ENCODE results near the gene LPCAT3. TPM values are rescaled to one million over a fixed set of nuclear protein-coding genes. Genes with fewer than 3 reads are reported as not detected.

The LPCAT3 gene
- total and polyA plus RNA-seq, 4 donors = 41.9 to 96.5 (median 77.0) TPM

GRCh38 chr12:6950811-6951540 lies 67.3 kb downstream of the LPCAT3 start, which contains the start of gene PTPN6:
Gene PTPN6, plus strand, starts transcription at chr12:6951356. Its CDS starts 157 bp downstream, at chr12:6951513.
- DNase-seq (ENCODE audit: low spot score) = no peak
- Histone ChIP-seq H3K4me1 (ENCODE audit: control insufficient read depth in 4 of 4, insufficient read depth in 4 of 4, low read length in 3 of 4) (peaks cover under 1 to 12% (median 9%) of the 10 kb centered on the region in 4 donors), H3K9ac (ENCODE audit: low read depth in 1 of 2, low read length in 2 of 2) (peak within 1 kb of the TSS in 1 of 2 donors; percentile 32), H3K4me3 (ENCODE audit: low read depth in 1 of 3, low read length in 3 of 3) (peak within 1 kb of the TSS; percentile 12 to 53 (median 41)), H3K9me3 (ENCODE audit: control insufficient read depth in 4 of 4, low read length in 3 of 4) (no peaks in the 10 kb centered on the region), H3K27ac (ENCODE audit: low read depth in 1 of 2, low read length in 2 of 2) (peak within 1 kb of the TSS; percentile 64 to 81), H3K27me3 (ENCODE audit: control insufficient read depth in 4 of 4, insufficient read depth in 4 of 4, low read length in 3 of 4) (no peaks in the 10 kb centered on the region), H3K36me3 (ENCODE audit: control insufficient read depth in 4 of 4, insufficient read depth in 3 of 4, low read depth in 1 of 4, low read length in 3 of 4) (no peaks in the 10 kb centered on the region)
- WGBS = 81% methylated on average over 25 of the region's 25 CpGs
- TF ChIP-seq NR2F2 (IDR thresholded peaks at IDR 0.05) = no peak
- TF ChIP-seq TAF1 (conservative IDR thresholded peaks at IDR 0.05) = no peak
- no peak for TF ChIP-seq RAD21 (IDR thresholded peaks at IDR 0.05)
- TF ChIP-seq HNF4G (IDR thresholded peaks at IDR 0.05) = no peak
- TF ChIP-seq JUND (IDR thresholded peaks at IDR 0.05) = no peak
- no peak for TF ChIP-seq SP1 (IDR thresholded peaks at IDR 0.05)
- no peak for TF ChIP-seq YY1 (IDR thresholded peaks at IDR 0.05)
- no peak for TF ChIP-seq GABPA (IDR thresholded peaks at IDR 0.05 in 1 of 2, conservative IDR thresholded peaks at IDR 0.05 in 1 of 2)
- no peak for TF ChIP-seq ATF3 (IDR thresholded peaks at IDR 0.05)
- TF ChIP-seq HNF4A (conservative IDR thresholded peaks at IDR 0.05) = no peak
- TF ChIP-seq FOXA1 (IDR thresholded peaks at IDR 0.05) = no peak
- no peak for TF ChIP-seq FOXA2 (IDR thresholded peaks at IDR 0.05)
- no peak for TF ChIP-seq ZBTB33 (IDR thresholded peaks at IDR 0.05)

GRCh38 chr12:6950401-6950801 lies 67.9 kb downstream of the LPCAT3 start:
- no peaks in the 10 kb centered on the region for H3K36me3 ChIP-seq (ENCODE audit: control insufficient read depth in 4 of 4, insufficient read depth in 3 of 4, low read depth in 1 of 4, low read length in 3 of 4)
- no peak for TF ChIP-seq RAD21 (IDR thresholded peaks at IDR 0.05)
- TF ChIP-seq JUND (IDR thresholded peaks at IDR 0.05) = no peak
- TF ChIP-seq ATF3 (IDR thresholded peaks at IDR 0.05) = no peak
- no peak for TF ChIP-seq YY1 (IDR thresholded peaks at IDR 0.05)
- no peak for TF ChIP-seq TAF1 (conservative IDR thresholded peaks at IDR 0.05)
- TF ChIP-seq HNF4A (conservative IDR thresholded peaks at IDR 0.05) = no peak
- TF ChIP-seq GABPA (IDR thresholded peaks at IDR 0.05 in 1 of 2, conservative IDR thresholded peaks at IDR 0.05 in 1 of 2) = no peak
- TF ChIP-seq EGR1 (IDR thresholded peaks at IDR 0.05; ENCODE audit: low read depth in 2 of 2) = no peak
- TF ChIP-seq CTCF (IDR thresholded peaks at IDR 0.05; ENCODE audit: low read depth, low read length, missing input control) = no peak
- no peak for TF ChIP-seq ZBTB33 (IDR thresholded peaks at IDR 0.05)
- TF ChIP-seq MAX (IDR thresholded peaks at IDR 0.05) = no peak
- no peak for TF ChIP-seq NR2F2 (IDR thresholded peaks at IDR 0.05)
- TF ChIP-seq SP1 (IDR thresholded peaks at IDR 0.05) = no peak
- no peak for TF ChIP-seq RXRA (IDR thresholded peaks at IDR 0.05)
- no peak overlapping the region for H3K4me3 ChIP-seq (ENCODE audit: low read depth in 1 of 3, low read length in 3 of 3)
- H3K9ac ChIP-seq (ENCODE audit: low read depth in 1 of 2, low read length in 2 of 2) = no peak overlapping the region
- no peaks in the 10 kb centered on the region for H3K27me3 ChIP-seq (ENCODE audit: control insufficient read depth in 4 of 4, insufficient read depth in 4 of 4, low read length in 3 of 4)
- no peaks in the 10 kb centered on the region for H3K9me3 ChIP-seq (ENCODE audit: control insufficient read depth in 4 of 4, low read length in 3 of 4)
- peaks cover 4 to 18% (median 15%) of the 10 kb centered on the region in 4 donors for H3K4me1 ChIP-seq (ENCODE audit: control insufficient read depth in 4 of 4, insufficient read depth in 4 of 4, low read length in 3 of 4)
- 79% methylated on average over 1 of the region's 1 CpG for WGBS
- peak overlapping the region in 1 of 2 donors; percentile 64 for H3K27ac ChIP-seq (ENCODE audit: low read depth in 1 of 2, low read length in 2 of 2)
- no peak for DNase-seq (ENCODE audit: low spot score)

Data from liver (tissue), 9 donors.